Natural killer cell (primary cell): ENCODE data around the gene TBPL1. TPM values are rescaled to one million over a fixed set of nuclear protein-coding genes. Genes with fewer than 3 reads are reported as not detected.

Experiments used
- ATAC-seq, 3 donors: fragments of 150-1000 bp in 2 of 3; fragments of 200-7000 bp in 1 of 3; cut with Tn5 transposase; 1 replicate in 1 of 3; 2 replicates in 2 of 3; pipeline ENCODE4 v1.10.0; 2021; ENCODE audit warnings: mild to moderate bottlenecking in 2 of 3, moderate library complexity in 2 of 3
- DNase-seq, 2 donors: peaks; one replicate each; pipeline versions ENCODE4 v3.0.0 to v3.0.0-alpha.2; 2013 to 2021; ENCODE audit warnings: mixed read lengths in 1 of 2
- H3K27ac ChIP-seq: one replicate; pipeline ENCODE4 v1.5.1; 2013; ENCODE audit warnings: mild to moderate bottlenecking, low read length
- H3K27me3 ChIP-seq: one replicate; pipeline ENCODE4 v1.6.1; 2013; ENCODE audit warnings: low read length; ENCODE audit not compliant: control insufficient read depth, insufficient read depth
- H3K36me3 ChIP-seq: one replicate; pipeline ENCODE4 v1.6.1; 2013; ENCODE audit warnings: low read length; ENCODE audit not compliant: control insufficient read depth, insufficient read depth
- H3K4me1 ChIP-seq: one replicate; pipeline ENCODE4 v1.6.1; 2013; ENCODE audit warnings: low read length; ENCODE audit not compliant: control insufficient read depth, insufficient read depth
- H3K4me3 ChIP-seq: one replicate; pipeline ENCODE4 v1.5.1; 2013; ENCODE audit warnings: low read length
- H3K9me3 ChIP-seq: one replicate; pipeline ENCODE4 v1.6.1; 2013; ENCODE audit warnings: low read length; ENCODE audit not compliant: control insufficient read depth, insufficient read depth
- H3K27ac Mint-ChIP-seq, 2 donors: one replicate each; pipeline ENCODE4 v1.8.0; 2022; ENCODE audit warnings: mild to moderate bottlenecking in 2 of 2, mixed read lengths in 2 of 2, moderate library complexity in 1 of 2
- H3K27me3 Mint-ChIP-seq, 2 donors: one replicate each; pipeline ENCODE4 v1.8.0; 2022; ENCODE audit warnings: low read depth in 2 of 2, mixed read lengths in 2 of 2
- H3K36me3 Mint-ChIP-seq: one replicate; pipeline ENCODE4 v1.8.0; 2022; ENCODE audit warnings: mixed read lengths
- H3K4me1 Mint-ChIP-seq, 2 donors: one replicate each; pipeline ENCODE4 v1.8.0; 2022; ENCODE audit warnings: mixed read lengths in 2 of 2
- H3K4me3 Mint-ChIP-seq: one replicate; pipeline ENCODE4 v1.8.0; 2022; ENCODE audit warnings: mild to moderate bottlenecking, moderate library complexity, mixed read lengths
- H3K9me3 Mint-ChIP-seq, 2 donors: one replicate each; pipeline ENCODE4 v1.8.0; 2022; ENCODE audit warnings: mixed read lengths in 2 of 2
- WGBS: methylation state at CpG from one replicate; pipeline ENCODE4 v1.1.7; 2013; ENCODE audit warnings: missing lambda C conversion rate; ENCODE audit not compliant: insufficient coverage; 5-methylcytosine and 5-hydroxymethylcytosine counted together
- intact Hi-C: fragments of 100-400 bp; cut with micrococcal nuclease; formaldehyde crosslinking; loops from one replicate; pipeline ENCODE4 v1.14.2; 2022
- total RNA-seq, 4 donors: library from RNA; stranded (reverse); fragments of 120-200 nt in 1 of 4; gene quantifications; one replicate each; pipeline versions ENCODE4 v1.2.3 to v1.2.4, GENCODE V29; 2013 to 2022
- TF ChIP-seq, protein P1 (sequence below): fragments of 200-600 bp; IDR thresholded peaks from one replicate; pipeline ENCODE4 v1.8.0; 2022; ENCODE audit warnings: antibody characterized with exemption

TBPL1 gene
- total RNA-seq, 3 donors from 2014 or later (not counting 1 experiment from before 2014, with no cell fraction given) = 54.8 to 71.0 (median 59.9) TPM

DNA sequence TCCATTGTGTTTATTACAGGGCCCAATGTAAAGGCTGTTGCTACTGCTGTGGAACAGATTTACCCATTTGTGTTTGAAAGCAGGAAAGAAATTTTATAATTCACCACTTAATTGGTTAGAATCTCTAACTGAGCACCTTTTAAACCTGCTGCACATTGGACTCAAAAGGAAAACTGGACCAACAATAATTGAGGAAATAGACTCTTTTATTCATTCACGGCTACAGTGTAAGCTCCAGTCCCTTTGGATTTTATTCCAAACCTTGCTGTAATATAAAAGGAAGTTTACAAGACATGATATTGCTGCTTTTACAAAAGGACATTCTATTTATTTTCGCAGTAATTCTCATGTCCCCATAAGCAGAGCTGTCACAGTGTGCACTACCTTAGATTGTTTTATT lies 33.9 kb downstream of the TBPL1 start:
- peaks cover 28% of the 10 kb centered on the region in 2 donors for H3K4me1 Mint-ChIP-seq
- no peaks in the 10 kb centered on the region for H3K27me3 Mint-ChIP-seq
- Histone ChIP-seq H3K4me3 (no peak overlapping the region), H3K4me1 (peaks cover 7% of the 10 kb centered on the region), H3K27ac (no peak overlapping the region), H3K27me3 (no peaks in the 10 kb centered on the region), H3K36me3 (peaks cover 38% of the 10 kb centered on the region), H3K9me3 (no peaks in the 10 kb centered on the region)
- no peak for DNase-seq
- TF ChIP-seq, protein P1, sequence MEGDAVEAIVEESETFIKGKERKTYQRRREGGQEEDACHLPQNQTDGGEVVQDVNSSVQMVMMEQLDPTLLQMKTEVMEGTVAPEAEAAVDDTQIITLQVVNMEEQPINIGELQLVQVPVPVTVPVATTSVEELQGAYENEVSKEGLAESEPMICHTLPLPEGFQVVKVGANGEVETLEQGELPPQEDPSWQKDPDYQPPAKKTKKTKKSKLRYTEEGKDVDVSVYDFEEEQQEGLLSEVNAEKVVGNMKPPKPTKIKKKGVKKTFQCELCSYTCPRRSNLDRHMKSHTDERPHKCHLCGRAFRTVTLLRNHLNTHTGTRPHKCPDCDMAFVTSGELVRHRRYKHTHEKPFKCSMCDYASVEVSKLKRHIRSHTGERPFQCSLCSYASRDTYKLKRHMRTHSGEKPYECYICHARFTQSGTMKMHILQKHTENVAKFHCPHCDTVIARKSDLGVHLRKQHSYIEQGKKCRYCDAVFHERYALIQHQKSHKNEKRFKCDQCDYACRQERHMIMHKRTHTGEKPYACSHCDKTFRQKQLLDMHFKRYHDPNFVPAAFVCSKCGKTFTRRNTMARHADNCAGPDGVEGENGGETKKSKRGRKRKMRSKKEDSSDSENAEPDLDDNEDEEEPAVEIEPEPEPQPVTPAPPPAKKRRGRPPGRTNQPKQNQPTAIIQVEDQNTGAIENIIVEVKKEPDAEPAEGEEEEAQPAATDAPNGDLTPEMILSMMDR = no peak
- no peak overlapping the region for H3K27ac Mint-ChIP-seq
- intact Hi-C loops = no loop called here
- ATAC-seq = no peak
- no peak overlapping the region for H3K4me3 Mint-ChIP-seq
- H3K36me3 Mint-ChIP-seq = peaks cover 3% of the 10 kb centered on the region
- H3K9me3 Mint-ChIP-seq = no peaks in the 10 kb centered on the region
- WGBS = 95% methylated on average over 2 of the region's 2 CpGs

DNA sequence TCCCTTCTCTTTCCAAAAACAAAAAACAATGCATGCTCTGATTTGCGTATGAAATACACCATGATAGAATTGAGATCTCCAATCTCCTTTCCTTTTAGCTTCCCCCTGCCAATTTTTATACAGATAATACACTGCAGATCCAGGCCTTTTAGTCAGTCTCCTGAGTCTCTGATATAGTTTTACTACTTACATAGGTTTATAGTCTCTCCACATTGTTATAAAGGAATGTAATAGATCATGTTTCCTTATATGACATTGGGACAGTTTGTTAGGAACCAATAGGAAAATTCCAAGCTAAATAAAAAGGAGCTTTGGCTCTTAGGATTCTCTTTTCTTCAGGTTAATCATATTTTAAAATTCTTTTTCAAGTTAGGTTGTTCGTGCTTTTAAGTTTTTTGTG lies 36.5 kb downstream of the TBPL1 start:
- no peak overlapping the region for H3K27ac Mint-ChIP-seq
- H3K36me3 ChIP-seq = peaks cover 28% of the 10 kb centered on the region

DNA sequence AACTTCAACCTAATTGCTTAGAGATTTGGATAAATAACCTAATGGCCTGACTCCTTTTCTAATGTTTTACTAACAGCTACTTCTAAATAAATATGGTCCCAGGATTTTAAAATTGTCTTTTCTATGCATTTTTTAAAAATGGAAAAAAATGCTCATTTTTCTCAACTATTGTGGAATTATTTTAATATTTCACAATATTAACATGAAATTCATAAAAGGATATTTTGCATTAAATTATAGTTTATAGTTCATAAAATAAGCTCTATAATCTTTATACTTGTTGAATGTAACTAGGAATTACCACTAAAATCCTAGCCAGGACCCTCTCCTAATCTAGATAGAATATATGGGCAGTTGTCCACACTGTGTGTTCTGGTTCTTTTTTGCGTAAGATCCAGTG lies 37.3 kb downstream of the TBPL1 start:
- H3K27ac Mint-ChIP-seq = no peak overlapping the region
- intact Hi-C loops = no loop called here
- no peak for ATAC-seq
- H3K4me1 Mint-ChIP-seq = peaks cover 12% of the 10 kb centered on the region in 2 donors
- TF ChIP-seq, protein P1 = no peak
- Histone ChIP-seq H3K9me3 (no peaks in the 10 kb centered on the region), H3K27me3 (no peaks in the 10 kb centered on the region), H3K36me3 (peaks cover 22% of the 10 kb centered on the region), H3K27ac (no peak overlapping the region), H3K4me3 (no peak overlapping the region), H3K4me1 (no peaks in the 10 kb centered on the region)
- DNase-seq = no peak
- no peaks in the 10 kb centered on the region for H3K27me3 Mint-ChIP-seq
- WGBS = 90% methylated on average over 1 of the region's 1 CpG
- H3K4me3 Mint-ChIP-seq = no peak overlapping the region
- no peaks in the 10 kb centered on the region for H3K9me3 Mint-ChIP-seq
- H3K36me3 Mint-ChIP-seq = no peaks in the 10 kb centered on the region

More for the DNA sequence above, 36.5 kb downstream of the TBPL1 start:
- Histone ChIP-seq H3K9me3 (no peaks in the 10 kb centered on the region), H3K4me3 (no peak overlapping the region), H3K27ac (no peak overlapping the region), H3K27me3 (no peaks in the 10 kb centered on the region), H3K4me1 (no peaks in the 10 kb centered on the region)
- WGBS = 94% methylated on average over 1 of the region's 2 CpGs
- DNase-seq (no peak), ATAC-seq (no peak)
- Mint-ChIP-seq H3K4me1 (peaks cover 13% of the 10 kb centered on the region in 2 donors), H3K36me3 (no peaks in the 10 kb centered on the region), H3K27me3 (no peaks in the 10 kb centered on the region), H3K9me3 (no peaks in the 10 kb centered on the region), H3K4me3 (no peak overlapping the region)
- TF ChIP-seq, protein P1 = no peak
- intact Hi-C loops = no loop called here

DNA sequence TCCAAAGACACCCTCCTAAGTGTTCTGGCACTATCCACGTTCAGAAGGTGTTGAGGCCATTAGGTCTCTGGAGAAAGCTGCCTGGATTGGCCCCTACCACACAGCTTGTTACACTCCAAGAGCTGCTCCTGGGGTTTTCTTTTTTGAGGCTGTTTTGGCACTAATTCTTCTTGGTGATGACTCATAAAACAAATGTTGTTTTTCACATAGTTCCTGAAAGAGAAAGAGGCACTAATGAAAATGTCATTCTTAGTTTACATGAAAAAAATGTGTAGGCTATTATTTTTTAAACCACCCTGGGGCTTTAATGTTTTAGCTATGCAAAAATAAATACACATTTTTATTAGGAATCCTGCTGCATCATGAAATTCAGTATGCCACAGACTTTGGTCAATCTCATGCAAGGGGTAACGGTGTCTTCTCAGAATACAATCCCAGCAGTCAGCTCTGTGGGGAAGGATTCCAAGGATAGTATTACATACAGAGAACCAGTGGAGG lies 38.1 kb downstream of the TBPL1 start:
- TF ChIP-seq, protein P1 = no peak
- H3K4me1 Mint-ChIP-seq = peaks cover 4% of the 10 kb centered on the region in 2 donors
- no peaks in the 10 kb centered on the region for H3K36me3 Mint-ChIP-seq
- intact Hi-C loops = no loop called here
- H3K9me3 ChIP-seq = no peaks in the 10 kb centered on the region
- no peaks in the 10 kb centered on the region for H3K4me1 ChIP-seq
- 96% methylated on average over 2 of the region's 2 CpGs for WGBS
- DNase-seq = no peak
- no peak overlapping the region for H3K4me3 ChIP-seq
- H3K27ac Mint-ChIP-seq = no peak overlapping the region
- H3K27me3 ChIP-seq = no peaks in the 10 kb centered on the region
- no peaks in the 10 kb centered on the region for H3K9me3 Mint-ChIP-seq
- H3K36me3 ChIP-seq = peaks cover 16% of the 10 kb centered on the region
- no peak overlapping the region for H3K27ac ChIP-seq
- H3K4me3 Mint-ChIP-seq = no peak overlapping the region
- H3K27me3 Mint-ChIP-seq = no peaks in the 10 kb centered on the region
- no peak for ATAC-seq
